HG03060 (cell line): ENCODE results near the gene SYK.

ENCODE experiments used
- ATAC-seq: cut with Tn5 transposase; IDR thresholded peaks from one replicate; pipeline ENCODE4 v1.9.1; 2021; ENCODE audit warnings: low read depth, moderate number of reproducible peaks; ENCODE audit not compliant: unreplicated experiment

Gene SYK

GRCh38 chr9:90844326-90844725, 42.7 kb downstream of the SYK start:
- ATAC-seq, result no peak

GRCh38 chr9:90846770-90847419, 45.3 kb downstream of the SYK start:
- ATAC-seq, result no peak

GRCh38 chr9:90847971-90848370, 46.4 kb downstream of the SYK start:
- no peak for ATAC-seq

GRCh38 chr9:90848866-90849265, 47.2 kb downstream of the SYK start:
- ATAC-seq, result no peak

- ATAC-seq, result no peak
Observed at GRCh38 chr9:90851444-90851843, 49.8 kb downstream of the SYK start.

GRCh38 chr9:90853945-90854344, 52.3 kb downstream of the SYK start:
- ATAC-seq, result no peak

- no peak for ATAC-seq
Observed at GRCh38 chr9:90854637-90855175, 53.1 kb downstream of the SYK start.

- ATAC-seq, result no peak
Observed at GRCh38 chr9:90855208-90855902, 53.7 kb downstream of the SYK start.

- ATAC-seq, result no peak
Observed at GRCh38 chr9:90857091-90857490, 55.5 kb downstream of the SYK start.

GRCh38 chr9:90857855-90858254, 56.2 kb downstream of the SYK start:
- ATAC-seq, result no peak

GRCh38 chr9:90858457-90858901, 56.9 kb downstream of the SYK start:
- ATAC-seq, result no peak

- ATAC-seq, result no peak
Observed at GRCh38 chr9:90860382-90860781, 58.8 kb downstream of the SYK start.

GRCh38 chr9:90860826-90861225, 59.2 kb downstream of the SYK start:
- ATAC-seq, result no peak

- no peak for ATAC-seq
Observed at GRCh38 chr9:90861380-90861779, 59.8 kb downstream of the SYK start.

GRCh38 chr9:90861826-90862740, 60.5 kb downstream of the SYK start:
- no peak for ATAC-seq

GRCh38 chr9:90864779-90865178, 63.2 kb downstream of the SYK start:
- no peak for ATAC-seq

GRCh38 chr9:90867101-90867500, 65.5 kb downstream of the SYK start:
- no peak for ATAC-seq

- ATAC-seq, result no peak
Observed at GRCh38 chr9:90868555-90868954, 66.9 kb downstream of the SYK start.

- no peak for ATAC-seq
Observed at GRCh38 chr9:90869361-90869760, 67.7 kb downstream of the SYK start.

- no peak for ATAC-seq
Observed at GRCh38 chr9:90870621-90871326, 69.2 kb downstream of the SYK start.
